HG02885 (cell line): ENCODE measurements around the gene KIF1C.

Experiments used
- ATAC-seq: cut with Tn5 transposase; IDR thresholded peaks from one replicate; pipeline ENCODE4 v1.9.1; 2021; ENCODE audit warnings: mild to moderate bottlenecking; ENCODE audit not compliant: unreplicated experiment, poor library complexity

Gene KIF1C

DNA sequence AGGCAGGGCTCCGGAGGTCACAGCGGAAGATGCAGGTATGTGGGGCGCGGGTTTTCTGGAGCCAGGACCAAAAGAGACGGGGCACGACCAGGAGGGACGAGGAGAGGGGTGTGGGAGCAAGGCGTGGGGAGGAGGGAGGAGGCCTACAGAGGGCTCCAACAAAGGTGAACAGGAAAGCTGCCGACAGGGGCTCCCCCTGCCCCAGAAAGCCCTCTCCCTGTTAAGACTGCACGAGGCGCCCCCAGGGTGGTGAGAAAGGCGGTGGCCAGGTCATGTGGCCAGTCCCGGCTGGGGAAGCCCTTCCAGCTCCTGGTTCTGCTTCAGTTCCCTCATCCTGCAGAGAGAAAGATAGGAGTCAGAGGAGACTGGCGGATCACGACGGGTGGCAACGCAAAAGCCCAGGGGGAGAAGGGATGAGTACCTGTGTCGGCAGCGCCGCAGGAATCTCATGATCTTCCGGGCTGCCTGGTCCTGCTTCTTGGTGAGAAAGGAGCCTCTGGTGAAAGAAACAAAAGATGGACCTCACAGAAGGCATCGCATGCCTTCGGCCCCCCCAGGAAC, 29.2 kb upstream of the KIF1C start:
- ATAC-seq = no peak

DNA sequence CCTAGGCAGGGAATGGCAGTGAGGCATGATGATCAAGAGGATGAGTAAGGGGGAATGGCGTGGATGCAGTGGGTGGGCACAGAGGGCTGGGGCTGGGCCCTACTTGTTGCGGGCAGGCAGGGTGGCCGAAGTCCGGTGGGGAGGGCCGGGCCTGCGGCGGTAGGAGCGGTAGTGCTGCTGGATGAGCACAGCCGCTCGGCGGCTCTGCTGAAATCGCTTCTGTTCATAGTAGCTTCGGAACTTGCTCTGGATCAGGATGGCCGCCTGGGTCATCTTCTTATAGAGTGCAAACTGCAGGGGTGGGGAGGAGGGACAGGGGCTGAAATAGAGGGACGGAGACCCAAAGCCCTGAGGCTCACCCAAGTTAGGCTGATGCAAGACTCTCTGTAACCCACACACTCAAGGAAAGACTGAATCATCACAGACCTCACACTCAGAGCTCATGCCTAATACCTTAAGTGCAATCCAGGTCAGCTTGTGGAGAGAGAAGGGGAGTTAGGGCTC, 28.7 kb upstream of the KIF1C start:
- no peak for ATAC-seq

GRCh38 chr17:4969551-4970173, 28.1 kb upstream of the KIF1C start:
- ATAC-seq = no peak

GRCh38 chr17:4970273-4970672, 27.5 kb upstream of the KIF1C start:
- no peak for ATAC-seq

- ATAC-seq = no peak
Measured at GRCh38 chr17:4971826-4972225, 25.9 kb upstream of the KIF1C start.

DNA sequence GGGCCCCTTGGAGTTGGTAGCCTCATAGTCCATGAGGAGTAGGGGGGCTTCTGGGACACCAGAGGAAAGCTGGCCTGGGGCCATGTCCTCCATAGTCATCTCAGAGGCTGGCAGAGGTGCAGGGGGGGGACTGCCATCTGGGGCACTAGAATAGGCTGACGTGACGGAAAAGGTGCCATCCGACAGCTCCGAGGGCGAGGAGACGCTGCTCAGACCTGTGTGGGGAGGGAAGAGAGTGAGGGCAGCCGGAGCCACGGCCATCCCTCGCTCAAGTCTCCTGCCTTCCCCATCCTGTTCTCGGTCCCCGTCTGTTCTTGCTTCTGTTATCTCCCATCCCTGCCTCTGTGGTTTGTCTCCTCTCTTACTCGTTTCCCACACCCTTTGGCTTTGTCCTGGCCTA, 25.4 kb upstream of the KIF1C start:
- no peak for ATAC-seq

GRCh38 chr17:4972752-4973151, 25.0 kb upstream of the KIF1C start:
- ATAC-seq = no peak

DNA sequence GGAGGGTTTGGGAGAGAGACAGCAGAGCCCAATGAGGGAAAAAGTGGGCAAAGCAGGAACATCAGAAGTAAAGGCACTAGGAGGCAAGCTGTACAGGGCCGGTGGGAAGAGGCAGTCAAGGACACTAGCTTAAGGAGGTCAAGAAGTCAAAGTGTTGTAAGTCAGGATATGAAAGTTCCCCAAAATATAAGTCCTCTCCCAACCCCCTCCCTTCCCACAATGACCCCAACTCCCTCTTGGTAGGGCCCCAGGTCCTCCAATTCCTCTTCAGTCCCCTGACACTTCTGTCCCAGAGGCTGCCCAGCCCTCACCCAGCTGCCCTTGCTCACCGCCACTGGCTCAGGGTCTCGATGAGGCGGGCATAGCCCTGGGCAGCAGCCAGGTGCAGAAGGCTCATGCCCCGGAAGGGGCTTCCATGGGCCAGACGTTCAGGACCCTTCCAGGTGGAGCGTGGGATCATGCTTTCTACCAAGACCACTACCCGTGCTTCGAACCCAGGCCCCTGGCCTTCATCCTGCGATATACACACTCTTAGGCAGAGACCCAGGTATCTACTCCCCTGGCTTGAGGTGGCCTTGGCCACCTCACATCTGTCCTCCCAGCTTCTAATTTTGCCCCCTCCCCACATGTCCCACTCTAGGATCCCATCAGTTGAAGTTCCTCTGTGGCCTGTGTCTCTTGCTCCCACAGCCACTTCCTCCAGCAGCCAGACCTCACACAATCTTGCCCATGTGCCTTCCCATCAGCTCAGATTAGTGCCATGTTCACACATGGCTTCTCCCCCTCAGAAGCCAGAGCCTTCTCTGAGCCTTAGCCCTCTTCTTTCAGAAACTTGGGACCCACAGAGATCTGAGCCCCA, 24.3 kb upstream of the KIF1C start:
- ATAC-seq = no peak

- ATAC-seq = no peak
Measured at GRCh38 chr17:4974115-4974670, 23.6 kb upstream of the KIF1C start.

DNA sequence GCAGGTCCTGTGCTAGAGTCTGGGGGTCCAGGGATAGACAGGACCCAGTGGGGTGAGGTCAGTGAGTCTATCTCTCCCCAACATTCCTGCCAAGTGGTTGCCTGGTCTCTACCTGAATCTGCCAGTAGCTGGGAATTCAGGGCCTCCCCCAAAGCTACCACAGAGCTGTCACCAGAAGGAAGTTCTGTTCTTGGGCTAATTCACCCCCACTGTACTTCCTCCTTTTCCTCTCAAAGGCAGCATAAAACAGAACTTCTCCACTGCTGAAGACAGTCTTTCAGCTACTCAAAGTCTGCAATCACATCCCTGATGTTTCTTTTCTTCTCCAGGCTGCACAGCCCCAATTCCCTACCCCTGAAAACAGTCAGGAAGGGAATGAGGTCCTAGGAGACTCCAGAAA, 19.0 kb upstream of the KIF1C start:
- no peak for ATAC-seq

DNA sequence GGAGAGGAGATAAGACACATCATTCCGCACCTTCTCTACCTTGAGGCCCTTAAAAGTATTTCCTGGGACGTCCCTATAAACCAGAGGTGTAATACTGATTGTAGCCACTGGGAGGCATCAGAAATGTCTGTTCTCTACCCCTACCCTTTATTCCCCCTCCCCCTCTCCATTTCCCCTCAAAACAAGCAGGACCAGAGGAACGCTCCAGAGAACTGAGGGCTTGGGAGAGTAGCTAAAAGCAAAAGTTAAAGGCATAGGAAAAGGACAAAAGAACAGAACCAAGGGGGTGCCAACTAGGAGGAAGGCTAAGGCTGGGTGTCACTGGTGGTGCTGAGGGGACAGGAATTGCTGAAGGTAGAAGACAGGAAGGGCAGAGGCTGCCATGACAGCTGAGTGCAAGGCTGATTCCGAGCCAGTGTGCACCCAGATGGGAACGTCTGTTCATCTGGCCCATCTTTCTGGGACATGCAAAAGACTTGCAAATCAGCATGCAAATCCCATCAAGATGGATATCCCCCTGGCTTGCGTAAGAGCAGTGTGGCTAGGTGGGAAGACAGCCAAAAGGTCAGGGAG, 17.0 kb upstream of the KIF1C start:
- ATAC-seq = no peak

DNA sequence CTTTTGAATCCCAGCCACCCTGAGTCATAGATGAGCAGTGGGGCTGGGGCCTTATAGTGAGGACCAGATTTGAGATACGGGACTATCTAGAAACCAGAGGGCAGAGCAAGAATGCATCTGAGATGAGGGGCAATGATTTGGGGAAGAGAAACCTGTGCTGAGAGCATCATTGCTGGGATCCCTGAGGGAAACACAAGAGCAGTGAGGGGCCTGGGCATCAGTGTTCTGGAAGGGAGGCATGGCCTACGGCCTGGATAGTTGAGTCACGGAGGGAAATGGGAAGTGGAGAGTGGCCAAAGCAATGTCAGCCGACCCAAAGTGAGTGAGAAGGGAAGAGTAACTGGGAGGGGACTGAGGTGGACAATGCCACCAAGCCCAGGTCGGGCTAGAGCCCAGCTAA, 15.4 kb upstream of the KIF1C start:
- no peak for ATAC-seq

- no peak for ATAC-seq
Measured at GRCh38 chr17:4986403-4986802, 11.3 kb upstream of the KIF1C start.

GRCh38 chr17:4986951-4987766, 10.6 kb upstream of the KIF1C start, which contains the start of gene CAMTA2:
Gene CAMTA2, minus strand, starts transcription at chr17:4987675. Its CDS starts 1,453 bp downstream, at chr17:4986222.
- peak; percentile 72 for ATAC-seq

DNA sequence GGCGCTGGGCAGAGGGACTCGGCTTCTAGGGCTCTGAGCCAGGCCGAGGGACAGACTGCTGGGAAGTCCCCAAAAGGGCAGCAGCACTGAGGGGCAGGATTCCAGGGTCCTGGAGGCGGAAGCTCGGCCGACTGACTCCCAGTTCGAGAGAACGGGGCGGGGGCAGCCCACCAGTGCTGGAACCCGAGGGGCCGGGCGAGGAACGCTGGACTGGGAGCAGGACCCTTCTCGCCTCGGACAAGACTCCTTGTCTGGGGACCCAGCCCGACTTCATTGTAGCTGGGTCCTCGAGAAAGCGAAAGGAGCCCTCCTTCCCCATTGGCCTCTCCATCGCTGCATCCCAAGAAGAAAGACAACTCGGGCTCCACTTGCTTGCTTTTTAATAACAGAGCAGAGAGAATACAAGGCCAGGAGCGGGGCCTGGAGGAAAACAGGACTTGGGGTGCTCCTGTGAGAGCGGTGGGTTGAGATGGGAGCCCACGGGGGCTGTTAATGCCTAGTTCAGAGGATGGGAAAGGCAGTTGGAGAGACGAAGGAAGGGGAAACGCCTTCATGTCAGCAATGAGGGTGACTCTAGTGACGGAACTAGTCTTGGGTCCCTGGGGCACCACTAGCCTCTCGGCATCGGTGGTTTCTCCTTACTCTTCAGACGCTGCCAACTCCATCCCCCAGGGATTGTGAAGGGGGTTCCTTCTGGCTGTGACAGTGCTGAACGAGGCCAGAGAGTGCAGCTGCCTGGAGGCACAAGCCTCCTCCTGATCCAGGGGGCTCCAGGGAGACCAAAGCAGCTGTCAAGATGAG, 9.8 kb upstream of the KIF1C start:
- ATAC-seq = peak; percentile 20

DNA sequence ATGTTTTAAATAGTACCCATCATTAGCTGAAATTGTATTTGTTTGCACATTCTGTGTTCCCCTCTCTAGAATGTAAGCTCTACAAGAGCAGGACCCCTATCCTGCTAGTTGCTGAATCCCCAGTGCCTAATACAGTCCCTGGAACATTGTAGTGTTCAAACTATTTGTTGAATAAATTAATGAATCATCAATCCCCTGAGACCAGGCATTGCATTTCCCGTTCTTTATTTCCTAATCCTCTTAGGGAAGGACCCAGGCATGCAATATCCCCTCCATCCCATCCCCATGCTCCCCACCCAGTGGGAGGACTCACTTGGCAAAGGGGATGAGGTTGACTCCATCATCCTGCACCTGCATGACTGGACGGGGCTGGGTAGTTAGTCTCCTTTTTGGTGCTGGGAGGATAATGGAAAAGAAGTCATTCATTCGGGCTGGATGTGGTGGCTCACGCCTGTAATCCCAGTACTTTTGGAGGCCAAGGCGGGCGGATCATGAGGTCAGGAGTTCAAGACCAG, 3.6 kb upstream of the KIF1C start:
- ATAC-seq = no peak

- ATAC-seq = no peak
Measured at GRCh38 chr17:4998027-4998731, 429 bp downstream of the KIF1C start.

GRCh38 chr17:4998732-4999429, 1.1 kb downstream of the KIF1C start:
- no peak for ATAC-seq
